H7 (cell line): ENCODE results near the gene UTP11. TPM values are rescaled to one million over a fixed set of nuclear protein-coding genes. Genes with fewer than 3 reads are reported as not detected.

Experiments used
- DNase-seq: peaks from one replicate; pipeline ENCODE4 v3.0.0; 2012
- H3K27me3 ChIP-seq: 2 replicates; pipeline ENCODE4 v1.6.0; 2011; ENCODE audit warnings: mild to moderate bottlenecking, low read length; ENCODE audit not compliant: control insufficient read depth, insufficient read depth
- H3K36me3 ChIP-seq: replicated peaks from 2 replicates; pipeline ENCODE4 v1.5.1; 2011; ENCODE audit warnings: low read length; ENCODE audit not compliant: control insufficient read depth, insufficient read depth
- H3K4me3 ChIP-seq: 2 replicates; pipeline ENCODE4 v1.5.1; 2011; ENCODE audit warnings: low read depth, mild to moderate bottlenecking, control low read depth, low read length, moderate library complexity; ENCODE audit not compliant: insufficient read depth
- total RNA-seq: library from RNA; depleted of rRNA; stranded (reverse); fragments of >200 nt; shearing (Covaris generic); gene quantifications from 2 replicates; pipeline ENCODE4 v1.2.3, GENCODE V29; 2014

UTP11 gene
- total RNA-seq, 1 experiment from 2014 or later = 70.5 TPM

DNA sequence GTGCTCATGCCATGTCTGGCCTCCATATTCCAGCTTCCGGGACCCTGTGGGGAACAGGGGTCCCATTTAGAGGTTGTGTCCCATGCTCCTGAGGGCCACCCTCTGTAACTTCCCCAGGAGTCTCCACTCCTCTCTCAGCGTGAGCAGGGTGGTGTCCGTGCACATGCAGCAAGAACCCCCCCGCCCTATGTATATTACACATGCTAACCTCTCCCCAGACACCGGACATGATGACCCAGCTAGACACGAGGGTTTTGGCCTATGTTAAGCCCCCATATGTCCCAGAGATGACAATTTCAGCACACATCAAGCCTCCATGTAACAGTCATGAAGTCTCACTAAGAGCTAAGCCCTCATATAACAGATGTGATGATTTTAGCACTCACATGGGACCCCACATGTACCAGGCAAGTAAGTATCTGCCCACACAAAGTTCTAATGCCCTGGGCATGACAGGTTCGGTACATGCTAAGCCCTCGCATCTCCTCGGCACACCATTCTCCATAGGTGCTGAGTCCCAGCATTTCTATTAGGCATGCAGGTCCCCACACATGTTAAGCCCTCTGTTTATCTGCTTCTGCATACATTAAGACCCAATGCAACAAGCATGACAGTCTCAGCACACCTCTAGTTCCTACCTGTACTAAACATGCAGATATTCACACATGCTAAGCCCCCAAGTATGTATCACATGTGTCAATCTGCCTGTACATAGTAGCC lies 14.3 kb upstream of the UTP11 start:
- H3K27me3 ChIP-seq = no peaks in the 10 kb centered on the region
- no peak for DNase-seq

DNA sequence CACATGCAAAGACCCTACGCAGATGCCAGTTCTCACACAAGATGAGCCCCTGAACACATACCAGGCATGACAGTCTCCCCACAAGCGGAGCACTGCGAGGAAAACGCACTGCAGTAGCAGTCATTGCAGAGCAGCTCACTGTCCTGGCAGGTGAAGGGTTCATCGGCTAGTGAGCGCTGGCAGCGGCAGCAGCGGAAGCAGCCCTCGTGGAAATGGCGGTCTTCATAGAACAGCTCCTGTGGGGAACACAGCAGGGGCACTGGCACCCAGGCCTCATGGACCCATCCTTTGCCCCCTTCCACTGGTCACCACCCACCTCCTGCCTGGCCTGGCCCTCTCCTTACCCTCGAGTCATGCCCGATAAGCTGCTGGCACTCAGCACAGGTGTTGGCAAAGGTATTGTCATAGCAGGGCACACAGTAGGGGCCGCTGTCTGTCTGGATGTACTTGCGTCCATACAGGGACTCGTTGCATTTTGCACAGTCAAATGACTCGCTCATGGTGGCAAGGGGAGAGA lies 13.6 kb upstream of the UTP11 start:
- Histone ChIP-seq H3K27me3 (no peaks in the 10 kb centered on the region), H3K4me3 (no peak overlapping the region), H3K36me3 (peaks cover 11% of the 10 kb centered on the region)
- no peak for DNase-seq

More for the DNA sequence above, 14.3 kb upstream of the UTP11 start:
- Histone ChIP-seq H3K36me3 (peaks cover 11% of the 10 kb centered on the region), H3K4me3 (no peak overlapping the region)

DNA sequence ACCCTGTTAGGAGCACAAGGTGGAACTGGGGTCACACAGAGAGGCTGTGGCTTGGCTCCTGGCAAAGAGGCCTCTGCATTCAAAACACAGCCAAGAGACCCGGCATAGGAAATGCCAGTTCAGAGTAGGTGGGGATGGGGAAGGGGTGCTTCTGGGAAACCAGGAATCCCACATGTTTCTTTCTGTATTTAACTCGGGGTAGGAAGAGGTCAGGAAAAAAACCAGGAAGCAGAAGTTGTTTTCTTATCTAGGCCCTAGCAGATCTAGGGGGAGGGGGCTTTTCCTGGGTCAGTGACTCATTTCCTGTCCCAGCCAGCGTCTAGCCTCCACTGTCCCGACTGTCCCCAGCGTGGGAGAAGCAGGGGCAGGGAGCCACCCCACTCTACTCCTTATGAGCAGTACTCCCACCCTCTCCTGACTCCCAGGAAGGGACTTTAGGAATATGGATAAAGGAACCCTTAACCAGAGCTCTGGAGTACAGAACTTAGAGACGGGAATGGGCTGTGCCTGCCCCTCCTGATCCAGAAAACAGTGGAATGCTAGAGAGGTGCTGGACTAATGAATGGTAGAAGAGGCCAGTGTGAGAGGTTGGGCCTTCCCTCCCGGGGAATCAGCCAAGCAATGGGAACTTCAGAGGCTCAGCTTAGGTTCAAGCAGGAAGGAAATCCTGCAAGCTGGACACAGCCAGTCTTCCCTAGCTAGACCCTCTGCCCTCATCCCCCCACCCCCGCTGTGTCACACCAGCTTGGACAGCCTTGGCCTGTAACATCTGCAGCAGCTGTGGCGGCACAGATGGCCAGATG lies 12.9 kb upstream of the UTP11 start:
- H3K27me3 ChIP-seq = no peaks in the 10 kb centered on the region
- no peak overlapping the region for H3K4me3 ChIP-seq
- DNase-seq = peak; percentile 39
- peaks cover 11% of the 10 kb centered on the region for H3K36me3 ChIP-seq

DNA sequence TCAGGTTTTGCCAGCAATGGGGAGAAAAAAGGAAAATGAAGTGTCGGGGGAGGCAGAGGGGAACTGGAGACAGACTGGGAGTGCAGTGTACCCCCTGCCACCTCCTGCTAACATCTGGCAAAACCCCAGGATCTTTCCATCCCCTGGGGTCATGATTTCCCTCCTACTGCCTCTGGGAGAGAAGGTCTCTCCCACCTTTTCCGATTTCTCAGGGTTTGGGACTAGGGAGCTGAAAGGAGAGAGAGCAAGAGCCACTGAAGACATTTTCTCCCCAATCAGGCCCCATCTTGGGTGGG lies 12.4 kb upstream of the UTP11 start:
- Histone ChIP-seq H3K4me3 (no peak overlapping the region), H3K27me3 (no peaks in the 10 kb centered on the region), H3K36me3 (peaks cover 11% of the 10 kb centered on the region)
- no peak for DNase-seq

DNA sequence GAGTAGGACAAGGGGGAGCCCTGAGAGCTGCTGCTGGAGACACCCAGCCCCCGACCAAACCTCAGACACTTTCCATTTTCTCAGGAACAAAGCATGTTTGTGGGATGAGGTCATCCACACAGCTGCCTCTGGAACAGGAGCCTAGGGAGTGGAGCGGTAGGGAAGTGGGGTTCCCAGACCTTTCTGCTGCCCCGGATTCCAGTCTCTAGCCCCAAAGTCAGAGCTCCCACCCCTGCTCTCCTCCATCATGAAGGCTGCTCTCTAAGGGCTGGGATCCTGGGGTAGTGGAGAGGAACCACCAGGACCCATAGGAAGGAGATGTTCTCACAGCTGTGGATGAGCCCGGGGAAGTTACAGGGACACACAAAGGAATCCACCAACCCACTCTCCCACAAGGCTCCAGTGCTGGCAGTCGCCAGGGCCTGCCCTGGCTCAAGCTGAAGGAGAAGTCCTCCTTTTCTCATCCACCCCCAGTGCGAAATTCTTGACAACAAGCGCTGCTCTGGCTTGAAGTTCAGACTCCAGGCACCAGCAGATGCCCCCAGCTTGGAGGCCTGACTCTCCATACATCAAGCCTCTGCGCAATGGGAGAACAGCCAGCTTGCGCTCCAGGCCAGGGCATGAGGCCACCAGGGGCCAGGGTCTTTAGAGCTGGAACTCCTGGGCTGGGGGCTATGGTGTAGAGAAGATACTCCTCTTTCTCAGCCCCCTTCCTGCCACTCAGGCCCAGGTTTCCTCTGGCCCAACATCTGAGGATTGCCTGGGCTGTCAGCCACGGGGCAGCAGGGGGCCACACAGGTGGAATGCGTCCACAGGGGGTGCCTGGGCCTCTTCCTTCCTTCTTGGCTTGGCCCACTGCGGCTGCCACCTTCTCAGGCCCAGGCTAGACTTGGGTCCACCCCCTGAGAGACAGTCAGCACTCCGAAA lies 11.7 kb upstream of the UTP11 start:
- H3K36me3 ChIP-seq = peaks cover 11% of the 10 kb centered on the region
- H3K4me3 ChIP-seq = no peak overlapping the region
- peak; percentile 80 for DNase-seq
- no peaks in the 10 kb centered on the region for H3K27me3 ChIP-seq

DNA sequence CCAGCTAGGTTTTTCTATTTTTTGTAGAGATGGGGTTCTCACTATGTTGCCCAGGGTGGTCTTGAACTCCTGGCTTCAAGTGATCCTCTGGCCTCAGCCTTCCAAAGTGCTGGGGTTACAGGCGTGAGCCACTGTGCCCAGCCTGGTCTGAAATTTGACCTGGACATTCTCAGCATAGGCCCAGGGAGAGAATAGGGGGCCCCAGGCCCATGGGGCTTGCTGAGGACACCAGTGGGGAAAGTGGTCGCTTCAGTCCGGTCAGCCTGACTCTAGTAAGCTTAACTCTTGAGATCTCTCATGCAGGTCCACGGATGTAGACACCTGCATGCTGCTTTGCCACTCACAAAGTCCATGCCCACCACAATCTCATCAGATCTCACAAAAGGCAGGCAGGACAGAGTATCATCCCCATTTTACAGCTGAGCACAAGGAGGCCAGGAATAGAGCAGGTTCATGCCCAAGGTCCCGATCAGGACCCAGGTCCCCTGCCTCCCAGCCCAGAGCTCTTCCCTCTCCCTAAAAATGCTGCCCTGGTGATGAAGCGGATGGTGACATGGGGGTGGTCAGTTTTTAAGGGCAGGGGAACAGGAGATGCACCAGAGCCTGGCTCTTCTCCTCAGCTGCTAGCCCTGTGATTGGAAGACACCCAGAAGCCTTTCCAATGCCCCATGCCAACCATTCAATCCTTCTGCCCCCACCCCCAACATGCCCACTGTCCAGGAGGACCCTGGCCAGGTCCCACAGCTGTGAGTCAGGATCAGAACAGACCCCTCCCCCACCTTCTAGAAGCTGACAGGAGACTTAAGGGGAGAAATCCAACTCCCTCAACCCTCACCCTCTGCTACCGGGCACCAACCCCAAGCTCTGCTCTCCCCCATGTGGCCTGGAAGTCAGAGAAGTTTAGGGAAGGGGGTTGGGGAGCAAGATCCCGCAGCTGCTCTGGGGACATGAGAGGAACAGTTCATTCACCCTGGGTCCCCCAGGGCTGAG lies 9.0 kb upstream of the UTP11 start:
- Histone ChIP-seq H3K4me3 (peak overlapping the region; percentile 72), H3K27me3 (no peaks in the 10 kb centered on the region), H3K36me3 (peaks cover 5% of the 10 kb centered on the region)
- DNase-seq = no peak

DNA sequence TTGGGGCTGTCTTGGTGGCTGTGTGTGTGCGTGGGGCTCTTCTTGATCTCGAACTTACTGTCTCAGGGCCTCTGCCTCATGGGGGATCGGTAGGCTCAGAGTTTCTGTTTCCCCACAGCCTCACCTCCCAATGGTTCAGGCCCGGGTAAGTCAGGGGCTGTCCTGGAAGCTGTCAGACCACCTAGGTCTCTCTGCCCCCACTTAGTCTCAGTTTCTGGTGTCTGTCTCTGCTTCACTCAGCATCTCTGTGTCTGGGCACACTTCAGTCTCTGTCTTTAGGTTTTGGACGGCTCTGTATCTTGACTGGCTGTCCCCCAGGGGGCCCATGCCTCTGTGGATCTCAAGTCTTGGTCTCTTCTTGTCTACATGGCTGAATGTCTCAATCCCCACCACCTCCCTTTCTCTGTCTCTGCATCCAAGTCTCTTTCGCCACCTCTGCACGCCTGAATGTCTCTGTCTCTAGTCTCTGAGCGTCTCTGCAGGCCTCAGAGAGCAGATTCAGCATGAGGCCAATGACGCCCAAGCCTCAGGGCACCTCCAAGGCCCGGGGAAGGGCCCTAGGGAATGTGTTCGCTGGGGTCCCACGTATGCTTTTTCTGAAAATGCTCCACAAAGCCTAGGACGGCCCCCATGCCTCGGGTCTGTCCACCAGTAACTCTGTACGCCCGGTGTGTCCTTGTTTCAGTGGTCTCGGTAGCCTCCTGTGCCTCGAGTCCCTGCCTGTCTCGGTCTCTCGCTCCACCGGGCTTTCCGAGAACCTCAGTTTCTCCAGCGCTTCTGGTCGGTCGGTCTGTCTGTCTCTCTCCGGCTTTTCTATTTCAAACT lies 8.0 kb upstream of the UTP11 start:
- Histone ChIP-seq H3K36me3 (no peaks in the 10 kb centered on the region; the same call in 1 of the 2 replicates), H3K27me3 (no peaks in the 10 kb centered on the region), H3K4me3 (peak overlapping the region; percentile 72)
- DNase-seq = no peak

DNA sequence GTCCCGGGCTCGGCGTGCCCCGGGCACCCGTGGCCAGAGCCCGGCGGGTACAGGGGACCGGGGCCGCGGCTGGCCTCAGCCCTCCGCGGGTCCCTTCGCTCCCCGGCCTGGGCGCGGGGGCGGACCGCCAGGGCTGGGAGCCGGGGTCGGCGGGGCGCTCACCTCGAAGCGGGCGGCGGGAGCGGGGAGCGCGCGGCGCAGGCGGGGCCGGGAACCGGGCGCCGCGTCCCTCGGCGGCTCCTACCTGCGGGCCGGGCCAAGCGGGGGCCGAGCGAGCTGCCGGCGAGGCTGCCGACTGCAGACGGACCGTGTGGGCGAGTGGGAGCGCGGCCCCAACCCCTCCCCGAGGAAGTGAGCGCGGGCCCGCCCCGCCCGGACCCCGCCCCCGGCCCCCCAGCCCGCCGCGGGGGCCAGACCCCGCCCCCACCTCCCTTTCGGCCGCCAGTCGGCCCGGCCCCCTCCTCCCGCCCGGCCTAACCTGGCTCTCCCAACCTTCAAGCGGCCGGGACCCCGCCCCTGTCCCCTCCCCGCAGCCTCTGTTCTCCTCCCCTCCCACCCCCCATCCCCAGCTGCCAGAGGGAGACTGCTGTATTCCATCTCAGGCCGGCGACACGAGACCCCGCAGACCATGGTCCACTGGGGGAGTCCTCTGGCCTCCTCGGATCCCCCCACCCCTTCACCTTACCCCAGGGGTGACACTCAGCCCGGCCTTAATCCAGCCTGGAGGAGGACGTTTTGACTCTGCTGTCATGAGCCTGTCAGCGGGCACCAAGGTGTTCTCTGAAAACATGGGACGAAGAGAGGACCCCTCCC lies 7.1 kb upstream of the UTP11 start, which contains the start of gene FHL3:
TSS of gene FHL3 (minus strand) at position 320 of the 813 bp plus-strand sequence. CDS start 6,102 bp downstream, outside the sequence.
- Histone ChIP-seq H3K4me3 (peak within 1 kb of the TSS; percentile 72), H3K27me3 (no peaks in the 10 kb centered on the region), H3K36me3 (no peaks in the 10 kb centered on the region; the same call in 1 of the 2 replicates)
- peak; percentile 98 for DNase-seq

DNA sequence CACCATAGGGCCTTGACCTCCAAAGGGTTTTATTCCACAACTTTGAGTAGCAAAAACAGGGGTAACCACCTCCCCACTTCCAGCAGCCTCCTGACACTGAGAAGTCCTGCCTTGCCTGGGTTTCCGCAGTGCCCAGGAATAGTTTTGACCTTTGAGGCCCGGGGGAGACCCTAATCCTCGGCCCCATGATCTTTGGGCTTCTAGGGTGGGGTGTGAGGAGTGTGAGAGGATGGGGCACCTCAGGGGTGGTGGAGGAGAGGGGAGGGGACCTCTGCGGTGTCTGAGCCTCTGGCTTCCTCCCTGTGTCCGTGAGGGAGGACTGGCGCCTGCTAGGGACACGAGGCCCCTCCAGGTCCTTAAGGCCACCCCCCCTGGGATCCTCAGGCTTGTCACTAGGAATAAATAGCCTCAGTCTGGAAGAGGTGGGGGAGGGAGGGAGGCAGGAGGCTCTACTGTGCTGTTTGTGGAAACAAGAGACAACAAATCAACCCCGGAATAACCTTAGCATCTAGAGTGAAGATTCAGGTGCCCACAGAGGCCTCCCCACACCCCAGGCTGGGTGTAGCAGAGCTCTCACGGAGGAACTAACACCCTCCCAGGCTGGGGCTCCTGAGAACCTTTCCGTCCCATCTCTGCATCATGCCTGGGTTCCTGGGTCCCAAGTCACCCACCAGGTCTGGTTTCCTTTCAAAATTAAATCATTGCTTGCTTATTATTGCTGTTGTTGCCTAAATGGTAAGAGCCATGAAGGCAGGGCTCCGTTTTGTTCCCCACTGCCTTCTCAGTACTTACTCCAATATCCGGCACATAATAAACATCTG lies 6.3 kb upstream of the UTP11 start:
- Histone ChIP-seq H3K27me3 (no peaks in the 10 kb centered on the region), H3K36me3 (no peaks in the 10 kb centered on the region; the same call in 1 of the 2 replicates), H3K4me3 (peak overlapping the region; percentile 31)
- no peak for DNase-seq

DNA sequence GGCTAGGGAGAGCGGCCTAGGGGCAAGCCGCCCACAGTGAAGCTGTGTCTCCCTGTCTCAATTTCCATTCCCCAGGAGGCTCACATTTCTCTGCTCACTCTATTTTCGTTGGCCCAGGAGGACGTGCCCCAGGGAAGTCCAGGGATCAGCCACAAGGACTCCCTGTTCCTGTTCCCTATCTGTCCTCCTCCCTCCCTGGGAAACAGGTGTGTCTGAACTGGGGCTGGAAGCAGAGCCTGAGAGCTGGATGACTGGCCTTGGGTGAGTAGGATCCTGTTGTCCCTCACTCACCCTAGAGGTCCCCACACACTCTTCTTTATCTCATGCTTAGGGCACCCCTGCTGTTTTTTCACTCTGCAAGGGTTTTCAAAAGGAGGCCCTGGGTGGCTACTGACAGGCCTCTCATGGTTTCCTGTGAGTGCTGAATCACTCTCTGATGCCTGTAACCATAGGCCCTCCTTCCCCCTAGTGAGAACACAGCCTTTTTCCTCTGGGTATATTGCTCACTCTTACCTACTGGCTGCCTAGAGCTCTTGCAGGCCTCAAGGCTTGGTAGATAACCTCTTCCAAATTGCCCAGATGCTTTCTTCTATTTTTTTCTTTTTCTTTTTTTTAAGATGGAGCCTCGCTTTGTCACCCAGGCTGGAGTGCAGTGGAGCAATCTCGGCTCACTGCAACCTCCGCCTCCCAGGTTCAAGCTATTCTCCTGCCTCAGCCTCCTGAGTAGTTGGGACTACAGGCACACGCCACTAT lies 3.3 kb upstream of the UTP11 start:
- H3K4me3 ChIP-seq = no peak overlapping the region
- H3K36me3 ChIP-seq = no peaks in the 10 kb centered on the region
- DNase-seq = peak; percentile 41
- no peaks in the 10 kb centered on the region for H3K27me3 ChIP-seq

DNA sequence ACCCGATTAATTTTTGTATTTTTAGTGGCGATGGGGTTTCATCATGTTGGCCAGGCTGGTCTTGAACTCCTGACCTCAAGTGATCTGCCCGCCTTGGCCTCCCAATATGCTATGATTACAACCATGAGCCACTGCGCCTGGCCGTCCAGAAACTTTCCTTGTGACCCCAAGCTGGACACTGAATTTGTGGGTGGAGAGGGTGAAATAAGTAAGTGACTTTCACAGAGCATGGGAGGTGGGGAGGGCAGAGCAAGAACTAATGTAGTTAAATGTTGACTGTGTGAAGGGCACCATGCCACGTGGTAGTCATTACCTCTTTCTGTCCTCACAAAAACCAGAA lies 2.7 kb upstream of the UTP11 start:
- no peaks in the 10 kb centered on the region for H3K27me3 ChIP-seq
- H3K4me3 ChIP-seq = no peak overlapping the region
- H3K36me3 ChIP-seq = no peaks in the 10 kb centered on the region
- no peak for DNase-seq
